Activated CD8-positive, alpha-beta memory T cell treated with anti-CD3 and anti-CD28 coated beads, Interleukin-2, amount 50 U/mL, for 24 hours (primary cell): ENCODE data around the gene ORC5.
A peak's percentile ranks its signal among the peaks of the same experiment; 100 is the strongest.
"Not testable (repeated sequence)": the region's sequence is repeated elsewhere in the genome, so short reads cannot be mapped to it uniquely, and the experiment has no call there.

Experiments used
- DNase-seq: peaks from one replicate; pipeline ENCODE4 v3.0.0-alpha.2; 2020; ENCODE audit errors: extremely low read depth

ORC5 gene

DNA sequence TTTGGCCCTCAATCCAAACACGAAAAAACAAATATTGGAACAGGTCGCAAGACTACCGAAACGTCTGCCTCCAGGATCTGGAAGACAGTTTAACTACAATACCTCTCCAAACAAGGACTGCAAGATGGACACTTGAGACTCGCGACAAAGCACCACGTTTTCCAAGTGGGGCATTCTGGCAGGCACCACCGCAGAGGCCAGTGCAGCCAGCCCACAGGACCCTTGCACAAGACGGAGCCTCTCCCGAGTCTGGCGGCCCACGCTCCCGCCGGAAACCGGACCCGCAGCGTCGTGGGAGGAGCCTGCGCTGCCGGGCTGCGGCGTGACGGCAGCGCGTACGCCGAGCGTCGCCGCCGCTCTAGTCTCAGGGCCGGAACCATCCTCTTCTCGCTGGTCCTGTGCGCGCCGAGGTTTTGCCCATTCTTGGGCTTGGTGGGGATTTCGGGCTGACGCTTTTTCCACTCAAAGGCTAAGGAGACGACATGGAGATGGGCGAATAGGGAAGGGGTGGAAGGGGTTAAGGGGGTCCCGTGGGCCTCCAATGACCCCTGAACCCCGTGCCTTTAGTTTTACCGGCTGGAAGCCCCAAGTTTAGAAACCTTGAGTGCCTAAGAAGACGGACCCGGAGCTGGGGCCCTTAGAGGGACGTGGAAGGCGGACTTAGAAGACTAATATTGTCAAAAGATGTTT, at the start of gene ORC5:
TSS of gene ORC5 (minus strand) at position 283 of the 690 bp plus-strand sequence. CDS start at position 174, 109 bp downstream.
- DNase-seq: peak; percentile 33

GRCh38 chr7:104255616-104256015, 47.8 kb upstream of the ORC5 start:
- no peak for DNase-seq

DNA sequence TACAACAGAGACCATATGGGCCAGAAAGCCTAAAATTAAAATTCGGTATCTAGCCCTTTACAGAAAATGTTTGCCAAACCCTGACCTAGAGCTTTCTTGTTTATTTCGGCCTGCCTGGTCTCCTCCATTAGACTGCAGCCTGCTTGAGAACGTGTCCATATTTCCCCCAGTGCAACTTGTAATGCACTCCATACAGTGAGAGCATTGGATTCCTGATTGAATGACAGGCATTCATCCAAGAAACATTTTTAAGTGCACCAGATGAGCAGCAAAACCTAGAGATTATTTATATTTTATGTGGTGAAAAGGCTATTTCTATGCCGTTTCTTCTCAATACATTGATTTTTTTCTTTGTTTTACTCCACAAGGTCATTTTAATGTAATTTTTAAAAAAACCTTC, 47.4 kb upstream of the ORC5 start:
- DNase-seq: no peak

GRCh38 chr7:104254696-104255095, 46.9 kb upstream of the ORC5 start:
- no peak for DNase-seq

DNA sequence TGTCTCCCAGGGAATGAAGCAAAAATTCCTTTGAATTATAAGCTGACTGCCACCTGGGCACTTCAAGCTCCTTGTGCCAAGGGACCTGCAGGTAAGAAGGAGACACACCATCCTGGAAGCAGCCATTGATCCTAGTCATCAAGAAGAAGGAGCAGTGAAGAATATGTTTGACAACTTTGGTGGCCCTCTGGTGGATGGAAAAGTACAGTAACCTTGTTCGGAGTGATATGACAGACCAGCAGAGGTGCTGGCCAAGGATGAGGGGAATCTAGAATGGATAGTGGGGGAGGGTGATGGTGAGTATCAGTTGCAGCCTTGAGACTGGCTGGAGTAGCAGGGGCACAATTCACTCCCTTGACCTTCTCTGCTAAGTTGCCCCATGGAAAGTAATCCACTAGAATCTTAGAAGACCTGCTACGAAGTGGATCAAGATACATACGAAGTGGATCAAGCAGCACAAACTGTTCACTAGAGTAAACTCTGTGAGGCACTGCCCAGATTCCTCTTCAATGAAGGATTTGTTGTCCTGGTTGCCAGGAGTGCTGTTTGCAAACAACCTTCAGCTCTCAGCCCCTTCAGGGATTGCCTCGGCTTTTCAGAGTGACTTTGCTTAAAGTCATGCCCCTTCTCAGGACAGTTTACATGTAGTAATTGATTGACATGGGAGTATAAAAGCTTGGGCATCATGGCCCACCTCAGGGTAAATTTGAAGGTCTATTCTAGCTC, 44.8 kb upstream of the ORC5 start:
- no peak for DNase-seq

GRCh38 chr7:104242638-104243037, 34.8 kb upstream of the ORC5 start:
- DNase-seq: no peak

- DNase-seq: no peak
Observed at GRCh38 chr7:104241538-104242209, 33.9 kb upstream of the ORC5 start.

- no peak for DNase-seq
Observed at GRCh38 chr7:104241135-104241534, 33.3 kb upstream of the ORC5 start.

DNA sequence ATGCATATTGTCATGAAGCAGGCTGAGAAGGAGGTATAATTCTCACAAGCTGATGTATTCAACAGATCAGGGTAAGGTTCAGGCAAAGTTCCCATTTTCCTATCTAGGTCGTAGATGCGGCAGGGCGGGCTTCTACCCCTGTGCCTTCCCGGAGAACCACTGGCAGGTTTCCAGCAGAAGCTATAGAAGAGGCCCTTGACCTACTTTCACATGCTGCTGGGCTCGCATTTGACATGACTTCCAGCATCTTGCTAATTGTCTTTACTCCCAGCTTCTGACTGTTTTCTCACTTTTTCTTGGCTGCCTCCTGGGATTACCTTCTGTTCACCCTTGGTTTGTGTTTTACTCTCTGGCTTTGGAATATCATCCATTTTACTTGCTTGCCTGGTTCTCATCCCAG, 32.6 kb upstream of the ORC5 start:
- DNase-seq: no peak

DNA sequence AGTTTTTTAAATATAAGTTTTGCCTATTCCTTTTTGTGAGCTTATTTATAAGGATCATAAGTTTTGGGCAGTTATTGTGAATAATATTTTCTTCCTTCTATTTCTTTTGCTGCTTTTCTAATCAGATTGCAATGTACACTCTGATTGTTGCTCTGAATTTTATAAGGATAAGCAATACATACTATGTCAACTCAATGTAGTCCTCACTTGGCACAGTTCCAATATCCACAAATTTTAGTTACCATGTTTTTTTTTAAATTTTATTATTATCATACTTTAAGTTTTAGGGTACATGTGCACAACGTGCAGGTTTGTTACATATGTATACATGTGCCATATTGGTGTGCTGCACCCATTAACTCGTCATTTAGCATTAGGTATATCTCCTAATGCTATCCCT, 27.2 kb upstream of the ORC5 start:
- DNase-seq: not testable (repeated sequence)

DNA sequence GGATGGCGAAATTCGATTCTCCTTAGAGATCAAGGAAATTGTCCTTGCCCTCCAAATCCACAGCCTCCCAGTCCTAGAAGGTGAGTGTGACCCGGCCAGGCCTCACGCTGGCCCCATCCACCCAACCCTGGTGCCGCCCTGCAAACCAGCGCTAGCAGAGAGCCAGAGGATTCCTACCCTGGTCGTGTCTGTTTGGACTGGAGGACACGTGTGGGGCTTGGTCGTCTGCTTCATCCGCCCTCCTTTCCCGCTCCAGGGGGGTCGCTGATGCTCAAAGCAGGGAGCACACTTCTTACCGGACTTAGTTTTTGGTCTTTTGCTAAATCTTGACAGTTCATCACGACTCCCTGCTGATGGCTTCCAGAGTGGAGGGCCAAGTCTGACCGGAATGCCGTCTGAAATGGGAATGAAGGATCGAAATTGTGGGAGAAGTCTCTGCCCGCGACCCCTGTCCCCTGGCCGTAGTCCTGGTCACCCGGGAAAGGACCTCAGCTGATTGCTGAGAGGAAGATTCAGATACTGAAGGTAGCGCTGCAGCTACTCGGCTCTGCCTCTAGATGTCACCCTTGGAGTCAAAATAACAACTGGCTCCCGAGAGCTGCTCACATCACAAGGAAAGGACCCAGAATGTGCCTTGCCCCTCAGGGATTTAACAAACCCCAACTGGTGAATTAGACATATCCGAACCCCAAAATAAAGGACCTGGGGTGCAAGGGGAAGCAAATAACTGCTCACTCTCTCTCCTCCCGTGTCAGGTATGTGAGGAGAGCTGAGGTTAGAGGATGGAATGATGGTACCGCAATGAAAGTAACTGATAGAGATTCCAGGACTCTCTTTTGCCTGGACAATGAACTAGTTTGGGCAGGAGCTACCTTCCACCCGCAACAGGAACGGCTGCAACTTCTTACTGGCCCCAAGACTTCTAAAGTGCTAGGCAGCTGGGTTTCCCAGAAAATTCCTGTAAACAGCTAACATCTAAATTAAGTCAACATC, 23.5 kb upstream of the ORC5 start:
- DNase-seq: no peak

GRCh38 chr7:104230606-104231005, 22.8 kb upstream of the ORC5 start:
- DNase-seq: no peak

- no peak for DNase-seq
Observed at GRCh38 chr7:104228442-104228841, 20.6 kb upstream of the ORC5 start.

DNA sequence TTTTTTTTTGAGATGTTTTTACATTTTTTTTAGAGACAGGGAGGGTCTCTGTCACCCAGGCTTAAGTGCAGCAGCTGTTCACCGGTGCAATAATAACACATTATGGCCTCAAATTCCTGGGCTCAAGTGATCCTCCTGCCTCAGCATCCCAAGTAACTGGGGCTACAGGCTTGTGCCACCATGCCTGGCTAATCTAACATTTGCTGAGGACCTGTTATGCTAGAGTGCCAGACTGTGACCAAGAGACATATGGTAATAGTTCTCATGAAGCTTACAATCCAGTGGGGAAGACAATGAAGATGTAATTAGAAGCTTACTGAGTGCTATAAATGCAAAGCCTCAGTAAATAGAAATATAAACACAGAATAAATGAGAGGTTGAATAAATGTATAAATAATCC, 17.6 kb upstream of the ORC5 start:
- DNase-seq: no peak

- no peak for DNase-seq
Observed at GRCh38 chr7:104217620-104218019, 9.8 kb upstream of the ORC5 start.

GRCh38 chr7:104209063-104209462, 1.2 kb upstream of the ORC5 start:
- no peak for DNase-seq

- no peak for DNase-seq
Observed at GRCh38 chr7:104208421-104208780, 588 bp upstream of the ORC5 start.

DNA sequence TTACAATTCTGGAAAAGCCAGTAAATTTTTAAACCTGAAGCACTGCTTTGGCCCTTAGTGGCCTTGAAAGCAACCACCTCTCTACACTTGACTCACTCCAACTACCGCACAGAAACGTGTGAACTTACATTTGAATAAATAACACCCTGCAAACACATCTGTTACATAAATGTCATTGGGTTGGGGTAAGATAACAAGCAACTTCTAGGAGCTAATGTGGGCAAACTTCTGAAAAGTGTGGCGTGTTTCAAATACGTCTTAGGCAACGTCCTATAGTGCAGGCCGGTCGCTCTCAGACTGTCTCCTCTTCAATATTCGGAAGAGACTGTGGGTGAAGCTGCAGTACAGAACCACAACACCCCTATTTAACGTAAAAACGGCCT, 474 bp downstream of the ORC5 start:
- no peak for DNase-seq

- no peak for DNase-seq
Observed at GRCh38 chr7:104206841-104207240, 972 bp downstream of the ORC5 start.

DNA sequence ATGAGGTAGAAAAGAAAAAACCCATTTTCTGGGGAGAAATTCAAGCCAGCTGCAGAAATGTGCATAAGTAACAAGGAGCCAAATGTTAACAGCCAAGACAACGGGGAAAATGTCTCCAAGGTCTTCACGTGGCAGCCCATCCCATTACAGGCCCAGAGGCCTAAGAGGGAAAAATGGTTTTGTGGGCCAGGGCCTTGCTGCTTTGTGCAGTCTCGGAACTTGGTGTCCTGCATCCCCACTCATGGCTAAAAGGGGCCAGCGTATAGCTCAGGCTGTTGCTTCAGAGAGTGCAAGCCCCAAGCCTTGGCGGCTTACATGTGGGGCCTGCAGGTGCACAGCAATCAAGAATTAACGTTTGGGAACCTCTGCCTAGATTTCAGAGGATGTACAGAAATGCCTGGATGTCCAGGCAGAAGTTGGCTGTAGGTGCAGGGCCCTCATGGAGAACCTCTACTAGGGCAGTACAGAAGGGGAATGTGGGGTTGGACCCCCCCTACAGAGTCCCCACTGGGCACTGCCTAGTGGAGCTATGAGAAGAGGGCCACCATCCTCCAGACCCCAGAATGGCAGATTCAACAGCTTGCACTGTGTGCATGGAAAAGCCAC, 9.0 kb downstream of the ORC5 start:
- DNase-seq: no peak

DNA sequence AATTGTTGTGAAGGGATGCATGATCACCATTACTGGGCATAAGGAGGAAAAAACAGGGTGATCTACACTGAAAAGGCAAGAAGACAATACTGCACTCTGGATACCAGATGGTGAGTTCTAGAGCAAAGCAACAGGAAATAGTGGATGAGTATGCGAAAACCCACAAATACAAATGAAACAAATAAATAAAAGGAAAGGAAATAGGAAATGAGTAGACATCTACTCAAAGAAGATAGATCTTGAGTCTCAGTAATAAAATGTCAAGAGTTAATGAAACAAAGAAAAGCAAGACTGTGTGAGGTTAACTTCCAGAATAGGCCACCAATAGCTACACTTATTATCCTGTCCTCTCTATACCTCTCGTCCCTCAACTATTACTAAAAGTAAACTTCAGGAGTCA, 11.7 kb downstream of the ORC5 start:
- no peak for DNase-seq
